ENCODE data around the gene ARFIP2.
A peak's percentile ranks its signal among the peaks of the same experiment; 100 is the strongest.

The ARFIP2 gene

GRCh38 chr11:6438979-6439571, 42.1 kb downstream of the ARFIP2 start:
- peak; percentile 48 to 53 for DNase-seq

DNA sequence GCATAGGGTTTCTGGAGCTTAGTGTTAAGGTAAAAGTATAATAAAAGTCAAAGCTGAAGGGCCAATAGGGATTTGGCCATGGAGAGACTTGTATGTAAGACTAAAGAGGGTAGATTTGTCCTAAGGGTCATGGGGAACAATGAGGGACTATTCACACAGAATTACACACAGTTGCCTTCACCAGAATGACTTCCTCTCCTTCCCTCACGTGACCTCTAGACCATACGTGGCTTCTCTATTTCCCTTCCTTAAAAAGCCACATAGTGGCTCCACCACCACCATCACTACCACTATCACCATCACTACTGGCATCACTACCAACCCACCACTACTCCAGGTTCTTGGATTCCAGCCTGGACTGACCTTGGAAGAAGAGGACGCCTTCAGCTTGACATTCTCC, 43.1 kb downstream of the ARFIP2 start:
- no peak for DNase-seq

DNA sequence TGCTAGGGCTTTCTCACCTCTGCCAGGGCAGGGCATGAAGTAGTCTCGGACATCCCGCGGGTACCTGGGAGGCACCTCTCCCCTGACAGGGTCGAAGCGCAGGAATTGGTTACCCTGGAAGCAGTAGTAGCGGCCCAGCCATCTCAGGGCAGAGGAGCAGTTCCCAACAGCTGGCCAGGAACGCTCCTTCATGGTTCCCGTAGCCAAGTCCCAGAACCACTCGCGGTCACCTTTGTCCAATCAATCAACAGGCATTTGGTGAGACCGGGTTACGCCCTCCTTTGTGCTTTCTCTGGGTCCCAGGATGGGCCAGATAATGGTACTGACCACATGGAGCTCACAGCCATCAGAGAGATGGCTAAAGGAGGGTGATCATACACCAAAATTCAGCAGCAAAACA, 43.7 kb downstream of the ARFIP2 start:
- no peak for DNase-seq

DNA sequence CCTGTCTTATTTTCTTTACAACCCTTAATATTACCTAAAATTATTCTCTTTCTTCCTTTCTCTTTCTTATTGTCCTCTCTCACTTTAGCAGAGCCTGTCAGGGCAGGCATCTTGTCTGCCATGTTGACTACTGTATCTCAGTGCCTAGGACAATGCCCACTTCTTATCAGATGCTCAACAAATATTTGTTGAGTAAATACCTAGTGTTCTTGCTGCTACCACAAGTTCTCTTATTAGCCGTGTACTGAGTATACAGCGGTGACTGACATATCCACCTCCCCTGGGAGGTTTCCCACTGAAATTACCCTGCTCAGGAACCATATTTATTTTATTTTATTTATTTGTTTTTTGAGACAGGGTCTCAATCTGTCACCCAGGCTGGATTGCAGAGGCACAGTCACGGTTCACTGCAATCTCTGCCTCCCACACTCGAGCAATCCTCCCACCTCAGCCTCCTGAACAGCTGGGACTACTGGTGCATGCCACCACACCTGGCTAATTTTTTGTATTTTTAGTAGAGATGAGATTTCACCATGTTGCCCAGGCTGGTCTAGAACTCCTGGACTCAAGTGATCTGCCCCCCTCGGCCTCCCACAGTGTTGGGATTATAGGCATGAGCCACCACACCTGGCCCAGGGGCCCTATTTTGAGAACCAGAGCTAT, 47.0 kb downstream of the ARFIP2 start:
- DNase-seq, result no peak

DNA sequence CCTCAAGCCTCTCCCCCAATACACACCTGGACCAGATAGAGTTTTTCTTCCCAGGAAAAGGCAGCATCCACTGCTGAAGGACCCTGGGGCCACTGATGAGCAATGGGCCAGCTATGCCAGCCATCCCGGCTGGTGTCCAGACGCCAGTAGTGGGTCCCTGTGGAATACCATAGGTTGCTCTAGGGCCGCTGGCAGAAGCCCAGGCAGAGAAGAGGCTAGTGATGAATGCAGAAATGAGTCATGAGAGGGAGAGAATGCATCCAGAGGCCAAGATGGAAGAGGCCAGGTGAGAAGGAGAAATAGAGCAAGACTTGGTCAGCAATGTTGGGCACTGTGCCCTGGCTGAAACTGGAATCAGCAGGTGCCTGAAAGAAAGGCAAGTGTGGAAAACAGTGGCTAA, 49.3 kb downstream of the ARFIP2 start:
- DNase-seq, result no peak

- no peak for DNase-seq
Observed at GRCh38 chr11:6427516-6427915, 53.6 kb downstream of the ARFIP2 start.

Data from activated T-cell treated with anti-CD3 and anti-CD28 coated beads, Interleukin-2, amount 50 U/mL, for 48 hours (primary cell).